ENCODE results near the gene ZNF397. TPM values are rescaled to one million over a fixed set of nuclear protein-coding genes. Genes with fewer than 3 reads are reported as not detected.

ZNF397 gene
- total RNA-seq, 1 experiment from 2014 or later = 9.8 TPM

DNA sequence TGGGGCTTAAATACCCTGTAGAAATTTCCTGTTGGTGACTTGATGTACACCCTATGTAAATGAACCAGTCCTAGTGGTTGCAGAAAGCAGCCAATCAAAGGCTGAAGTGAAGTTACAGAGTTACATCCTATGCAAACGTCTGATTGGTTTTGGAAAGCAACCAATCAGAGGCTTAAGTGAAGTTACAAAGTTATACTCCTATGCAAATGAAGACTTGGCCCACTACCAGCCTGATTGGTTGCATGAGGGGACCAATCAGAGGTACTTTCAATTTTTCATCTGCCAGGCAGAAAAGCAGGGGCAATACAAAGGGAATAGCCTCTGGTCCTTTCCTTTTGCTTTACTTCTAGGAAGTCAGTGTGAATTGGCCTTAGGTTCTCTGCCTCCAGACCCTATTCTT lies 13.6 kb upstream of the ZNF397 start:
- ChIA-PET CTCF (no interaction called here), POLR2A (no interaction called here)
- no TSS peak for BruUV-seq (replicated peaks)

GRCh38 chr18:35231052-35231451 lies 9.8 kb upstream of the ZNF397 start:
- TF ChIP-seq TCF7L2 (IDR thresholded peaks at IDR 0.05; ENCODE audit: low read depth, low read length) = no peak
- peak; percentile 87 for TF ChIP-seq CTCF (IDR thresholded peaks at IDR 0.05)
- no TSS peak for BruUV-seq (replicated peaks)
- Histone ChIP-seq H3K4me1 (ENCODE audit: control insufficient read depth, insufficient read depth, low read length) (no peaks in the 10 kb centered on the region; the same call in 1 of the 2 replicates), H3K9me3 (ENCODE audit: control insufficient read depth, insufficient read depth, low read depth, low read length) (no peaks in the 10 kb centered on the region), H3K27me3 (ENCODE audit: control insufficient read depth, insufficient read depth, low read length) (no peaks in the 10 kb centered on the region), H3K27ac (ENCODE audit: low read length) (no peak overlapping the region), H3K4me3 (ENCODE audit: low read depth in 2 of 2, low read length in 2 of 2) (peak overlapping the region in 1 of 2 experiments; percentile 24; a peak in 2 of 4 replicates), H3K36me3 (ENCODE audit: control insufficient read depth, insufficient read depth, low read length) (no peaks in the 10 kb centered on the region)
- ChIA-PET CTCF (no interaction called here), POLR2A (no interaction called here)
- DNase-seq (ENCODE audit: low read depth, low spot score) = peak; percentile 62
- intact Hi-C loops (cut with micrococcal nuclease; ENCODE audit: unreplicated experiment) = loop anchor here (5.0 to 10.0 kb wide), 2 partner anchors 114 to 224 kb away; partner anchors contain the start of gene ZNF24
- peak; percentile 88 for ATAC-seq
- in situ Hi-C loops (cut with HindIII; ENCODE audit: low pct_unique_long_range_greater_than_20kb, low sequenced_read_pairs) = no loop called here

More for the DNA sequence above, 13.6 kb upstream of the ZNF397 start:
- no peak for TF ChIP-seq POLR2AphosphoS5 (IDR thresholded peaks at IDR 0.05; ENCODE audit: low read depth, low read length)
- no peak for TF ChIP-seq TCF7L2 (IDR thresholded peaks at IDR 0.05; ENCODE audit: low read depth, low read length)
- no peak for TF ChIP-seq CTCF (IDR thresholded peaks at IDR 0.05)
- TF ChIP-seq SIN3A (IDR thresholded peaks at IDR 0.05; ENCODE audit: borderline replicate concordance, insufficient read depth, low read depth, low read length) = no peak
- TF ChIP-seq, protein P1, sequence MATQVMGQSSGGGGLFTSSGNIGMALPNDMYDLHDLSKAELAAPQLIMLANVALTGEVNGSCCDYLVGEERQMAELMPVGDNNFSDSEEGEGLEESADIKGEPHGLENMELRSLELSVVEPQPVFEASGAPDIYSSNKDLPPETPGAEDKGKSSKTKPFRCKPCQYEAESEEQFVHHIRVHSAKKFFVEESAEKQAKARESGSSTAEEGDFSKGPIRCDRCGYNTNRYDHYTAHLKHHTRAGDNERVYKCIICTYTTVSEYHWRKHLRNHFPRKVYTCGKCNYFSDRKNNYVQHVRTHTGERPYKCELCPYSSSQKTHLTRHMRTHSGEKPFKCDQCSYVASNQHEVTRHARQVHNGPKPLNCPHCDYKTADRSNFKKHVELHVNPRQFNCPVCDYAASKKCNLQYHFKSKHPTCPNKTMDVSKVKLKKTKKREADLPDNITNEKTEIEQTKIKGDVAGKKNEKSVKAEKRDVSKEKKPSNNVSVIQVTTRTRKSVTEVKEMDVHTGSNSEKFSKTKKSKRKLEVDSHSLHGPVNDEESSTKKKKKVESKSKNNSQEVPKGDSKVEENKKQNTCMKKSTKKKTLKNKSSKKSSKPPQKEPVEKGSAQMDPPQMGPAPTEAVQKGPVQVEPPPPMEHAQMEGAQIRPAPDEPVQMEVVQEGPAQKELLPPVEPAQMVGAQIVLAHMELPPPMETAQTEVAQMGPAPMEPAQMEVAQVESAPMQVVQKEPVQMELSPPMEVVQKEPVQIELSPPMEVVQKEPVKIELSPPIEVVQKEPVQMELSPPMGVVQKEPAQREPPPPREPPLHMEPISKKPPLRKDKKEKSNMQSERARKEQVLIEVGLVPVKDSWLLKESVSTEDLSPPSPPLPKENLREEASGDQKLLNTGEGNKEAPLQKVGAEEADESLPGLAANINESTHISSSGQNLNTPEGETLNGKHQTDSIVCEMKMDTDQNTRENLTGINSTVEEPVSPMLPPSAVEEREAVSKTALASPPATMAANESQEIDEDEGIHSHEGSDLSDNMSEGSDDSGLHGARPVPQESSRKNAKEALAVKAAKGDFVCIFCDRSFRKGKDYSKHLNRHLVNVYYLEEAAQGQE (IDR thresholded peaks at IDR 0.05; ENCODE audit: insufficient read depth in 1 of 2, low read depth in 2 of 2, low read length in 1 of 2) = no peak
- Histone ChIP-seq H3K9me3 (ENCODE audit: control insufficient read depth, insufficient read depth, low read depth, low read length) (no peaks in the 10 kb centered on the region), H3K36me3 (ENCODE audit: control insufficient read depth, insufficient read depth, low read length) (no peaks in the 10 kb centered on the region), H3K4me3 (ENCODE audit: low read depth in 2 of 2, low read length in 2 of 2) (no peak overlapping the region), H3K27me3 (ENCODE audit: control insufficient read depth, insufficient read depth, low read length) (no peaks in the 10 kb centered on the region), H3K4me1 (ENCODE audit: control insufficient read depth, insufficient read depth, low read length) (no peaks in the 10 kb centered on the region; the same call in 1 of the 2 replicates), H3K27ac (ENCODE audit: low read length) (no peak overlapping the region)
- intact Hi-C loops (cut with micrococcal nuclease; ENCODE audit: unreplicated experiment) (no loop called here), in situ Hi-C loops (cut with HindIII; ENCODE audit: low pct_unique_long_range_greater_than_20kb, low sequenced_read_pairs) (no loop called here)
- ATAC-seq = no peak
- DNase-seq (ENCODE audit: low read depth, low spot score) = no peak
